Measurements from ENCODE around the gene CSMD2.

GRCh38 chr1:33502726-33503125 lies 662.3 kb downstream of the CSMD2 start:
- no peak for TF ChIP-seq ZNF274 (IDR thresholded peaks at IDR 0.05; ENCODE audit: low read depth, low read length)
- TF ChIP-seq YY1 (IDR thresholded peaks at IDR 0.05; ENCODE audit: insufficient read depth, insufficient read length) = no peak

Measured in NT2/D1 (cell line).